ENCODE results near the gene GET3. TPM values are rescaled to one million over a fixed set of nuclear protein-coding genes. Genes with fewer than 3 reads are reported as not detected.

Gene GET3
- total and polyA plus RNA-seq, 8 donors = 51.4 to 71.2 (median 58.6) TPM

- no peak for ATAC-seq
- intact Hi-C loops (cut with DNase I) = no loop called here
- Histone ChIP-seq H3K9me3 (no peaks in the 10 kb centered on the region), H3K27me3 (no peaks in the 10 kb centered on the region), H3K4me1 (peaks cover 8 to 47% of the 10 kb centered on the region in 2 donors), H3K27ac (no peak overlapping the region), H3K4me3 (no peak overlapping the region), H3K36me3 (peaks cover 0 to 49% of the 10 kb centered on the region in 2 donors)
- TF ChIP-seq CTCF (IDR thresholded peaks at IDR 0.05) = no peak
- DNase-seq = no peak
Measured at GRCh38 chr19:12727745-12728433, 9.4 kb upstream of the GET3 start.

- Histone ChIP-seq H3K27me3 (no peaks in the 10 kb centered on the region), H3K4me1 (peaks cover 16 to 43% of the 10 kb centered on the region in 2 donors), H3K27ac (no peak overlapping the region), H3K9me3 (no peaks in the 10 kb centered on the region), H3K36me3 (peaks cover 0 to 49% of the 10 kb centered on the region in 2 donors), H3K4me3 (no peak overlapping the region)
- intact Hi-C loops (cut with DNase I) = no loop called here
- DNase-seq (no peak), ATAC-seq (no peak)
- no peak for TF ChIP-seq CTCF (IDR thresholded peaks at IDR 0.05)
Measured at GRCh38 chr19:12730064-12730463, 7.2 kb upstream of the GET3 start.

- ATAC-seq (no peak), DNase-seq (no peak)
- Histone ChIP-seq H3K4me1 (peaks cover 16 to 54% of the 10 kb centered on the region in 2 donors), H3K36me3 (peaks cover 0 to 49% of the 10 kb centered on the region in 2 donors), H3K9me3 (no peaks in the 10 kb centered on the region), H3K27ac (no peak overlapping the region), H3K4me3 (no peak overlapping the region), H3K27me3 (no peaks in the 10 kb centered on the region)
- intact Hi-C loops (cut with DNase I) = no loop called here
- TF ChIP-seq CTCF (IDR thresholded peaks at IDR 0.05) = no peak
Measured at GRCh38 chr19:12731337-12731736, 6.0 kb upstream of the GET3 start.

GRCh38 chr19:12733369-12734214 lies 3.7 kb upstream of the GET3 start:
- ATAC-seq (no peak), DNase-seq (no peak)
- peak in 1 of 2 donors; percentile 10 for TF ChIP-seq CTCF (IDR thresholded peaks at IDR 0.05)
- H3K9me3 ChIP-seq = no peaks in the 10 kb centered on the region
- H3K36me3 ChIP-seq = peaks cover 0 to 40% of the 10 kb centered on the region in 2 donors
- H3K4me1 ChIP-seq = peaks cover 24 to 69% of the 10 kb centered on the region in 2 donors
- intact Hi-C loops (cut with DNase I) = no loop called here
- peak overlapping the region; percentile 93 to 98 for H3K4me3 ChIP-seq
- H3K27ac ChIP-seq = peak overlapping the region; percentile 89 to 97
- H3K27me3 ChIP-seq = no peaks in the 10 kb centered on the region

- intact Hi-C loops (cut with DNase I) = no loop called here
- peak overlapping the region in 1 of 2 donors; percentile 95 for H3K27ac ChIP-seq
Measured at GRCh38 chr19:12737835-12738351, 596 bp downstream of the GET3 start.

More at GRCh38 chr19:12737835-12738351, 596 bp downstream of the GET3 start:
- TF ChIP-seq CTCF (IDR thresholded peaks at IDR 0.05) = no peak
- no peak for DNase-seq
- peaks cover 0 to 43% of the 10 kb centered on the region in 2 donors for H3K36me3 ChIP-seq
- H3K9me3 ChIP-seq = no peaks in the 10 kb centered on the region
- H3K4me1 ChIP-seq = peaks cover 16 to 43% of the 10 kb centered on the region in 2 donors
- H3K27me3 ChIP-seq = no peaks in the 10 kb centered on the region
- peak overlapping the region; percentile 81 to 98 for H3K4me3 ChIP-seq
- no peak for ATAC-seq
